Fibroblast of gingiva (primary cell): Measurements from ENCODE around the gene F9.

Experiments
- DNase-seq: peaks from one replicate; pipeline ENCODE4 v3.0.0-alpha.2; 2011; ENCODE audit warnings: low read depth

F9 gene

DNA sequence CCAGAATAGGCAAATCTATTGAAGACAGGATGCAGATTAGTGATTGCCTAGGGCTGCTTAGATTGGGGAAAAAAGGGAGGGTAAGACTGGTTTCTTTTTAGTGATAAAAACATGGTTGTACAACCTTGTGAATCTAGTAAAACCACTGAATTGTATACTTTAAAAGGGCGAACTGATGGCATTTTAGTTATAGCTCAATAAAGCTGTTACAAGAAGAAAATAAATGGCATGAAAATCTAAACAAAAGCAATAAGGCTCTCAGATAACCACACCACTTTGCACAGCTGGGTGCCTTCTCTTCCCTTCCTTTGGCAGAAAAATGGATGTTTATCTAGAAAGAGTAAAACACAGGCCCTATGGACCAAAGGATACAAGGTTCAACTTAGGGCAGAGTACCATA lies 69.6 kb downstream of the F9 start:
- DNase-seq: no peak
